ENCODE data around the gene CDAN1. TPM values are rescaled to one million over a fixed set of nuclear protein-coding genes. Genes with fewer than 3 reads are reported as not detected.

The CDAN1 gene
- total and polyA plus RNA-seq, 2 of the 4 experiments (the other 2 are of a cell fraction) = 4.7 to 5.6 TPM

- CTCF ChIA-PET = no interaction called here
- Histone ChIP-seq H3K4me2 (ENCODE audit: low read depth, low read length) (no peak overlapping the region), H2BK120ac (ENCODE audit: low read depth, low read length) (no peak overlapping the region), H2AFZ (replicated peaks; ENCODE audit: low read length, poor library complexity) (no peak overlapping the region), H4K20me1 (ENCODE audit: insufficient read depth, low read length) (no peaks in the 10 kb centered on the region), H3K23ac (ENCODE audit: low read depth, low read length) (no peak overlapping the region), H3K27ac (ENCODE audit: insufficient read depth, low read length) (no peak overlapping the region), H3K9me1 (ENCODE audit: insufficient read depth, low read length) (no peaks in the 10 kb centered on the region), H3K56ac (ENCODE audit: extremely low read depth, insufficient read depth, low read length) (no peak overlapping the region), H3K4me1 (ENCODE audit: control insufficient read depth, insufficient read depth, low read length) (no peaks in the 10 kb centered on the region), H3K9me3 (ENCODE audit: control insufficient read depth, insufficient read depth, low read length) (no peaks in the 10 kb centered on the region), H3K14ac (replicated peaks; ENCODE audit: low read depth, low read length) (no peak overlapping the region), H3K9ac (ENCODE audit: low read depth, low read length) (no peak overlapping the region), H3K4ac (ENCODE audit: low read depth, low read length) (no peak overlapping the region), H3K36me3 (ENCODE audit: control insufficient read depth, insufficient read depth, low read length) (peaks cover 7% of the 10 kb centered on the region; the same call in 1 of the 2 replicates), H2BK15ac (ENCODE audit: low read depth, low read length) (no peak overlapping the region), H2BK20ac (ENCODE audit: low read depth, low read length) (no peak overlapping the region), H4K91ac (ENCODE audit: insufficient read depth, low read depth, low read length) (no peak overlapping the region), H3K79me1 (ENCODE audit: low read depth in 1 of 2, low read length in 2 of 2) (no peaks in the 10 kb centered on the region; a peak in 1 of 4 replicates), H3K4me3 (ENCODE audit: insufficient read depth, low read depth, low read length) (no peak overlapping the region), H4K5ac (ENCODE audit: low read depth, low read length) (no peak overlapping the region), H3K27me3 (ENCODE audit: control insufficient read depth, insufficient read depth, low read length) (no peaks in the 10 kb centered on the region), H4K8ac (ENCODE audit: low read depth in 2 of 2, low read length in 2 of 2) (no peak overlapping the region), H2AK9ac (replicated peaks; ENCODE audit: low read depth, low read length, poor library complexity) (no peak overlapping the region), H2AK5ac (ENCODE audit: low read depth, low read length) (no peak overlapping the region), H3K18ac (ENCODE audit: low read depth, low read length) (no peak overlapping the region), H2BK5ac (ENCODE audit: low read depth, low read length, poor library complexity, severe bottlenecking) (no peak overlapping the region)
- DNase-seq (no peak), ATAC-seq (ENCODE audit: low read depth) (no peak)
- dilution Hi-C loops (cut with HindIII; ENCODE audit: low sequenced_read_pairs, unreplicated experiment) (no loop called here), intact Hi-C loops (cut with micrococcal nuclease) (no loop called here), in situ Hi-C loops (cut with MboI; ENCODE audit: low sequenced_read_pairs) (no loop called here)
- POLR2A ChIA-PET (ENCODE audit: unreplicated experiment) = no interaction called here
- BruUV-seq (replicated peaks) = no TSS peak
- TF ChIP-seq CTCF (conservative IDR thresholded peaks at IDR 0.05; ENCODE audit: low read depth, low read length) = no peak
- no peak for TF ChIP-seq MXI1 (IDR thresholded peaks at IDR 0.05; ENCODE audit: borderline replicate concordance, low read depth, low read length)
- no peak for TF ChIP-seq MAZ (IDR thresholded peaks at IDR 0.05; ENCODE audit: borderline replicate concordance, low read depth, low read length)
- TF ChIP-seq RCOR1 (IDR thresholded peaks at IDR 0.05; ENCODE audit: insufficient replicate concordance, low read length) = no peak
- no peak for TF ChIP-seq SMC3 (IDR thresholded peaks at IDR 0.05; ENCODE audit: low read depth, low read length)
- no peak for TF ChIP-seq CHD1 (IDR thresholded peaks at IDR 0.05; ENCODE audit: low read depth, low read length)
- TF ChIP-seq, protein P1, sequence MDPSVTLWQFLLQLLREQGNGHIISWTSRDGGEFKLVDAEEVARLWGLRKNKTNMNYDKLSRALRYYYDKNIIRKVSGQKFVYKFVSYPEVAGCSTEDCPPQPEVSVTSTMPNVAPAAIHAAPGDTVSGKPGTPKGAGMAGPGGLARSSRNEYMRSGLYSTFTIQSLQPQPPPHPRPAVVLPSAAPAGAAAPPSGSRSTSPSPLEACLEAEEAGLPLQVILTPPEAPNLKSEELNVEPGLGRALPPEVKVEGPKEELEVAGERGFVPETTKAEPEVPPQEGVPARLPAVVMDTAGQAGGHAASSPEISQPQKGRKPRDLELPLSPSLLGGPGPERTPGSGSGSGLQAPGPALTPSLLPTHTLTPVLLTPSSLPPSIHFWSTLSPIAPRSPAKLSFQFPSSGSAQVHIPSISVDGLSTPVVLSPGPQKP (IDR thresholded peaks at IDR 0.05; ENCODE audit: borderline replicate concordance, low read depth, low read length) = no peak
- no peak for TF ChIP-seq NFE2L2 (IDR thresholded peaks at IDR 0.05; ENCODE audit: low read depth, low read length)
- TF ChIP-seq POLR2A (IDR thresholded peaks at IDR 0.05; ENCODE audit: low read depth, low read length) = no peak
- TF ChIP-seq RFX5 (IDR thresholded peaks at IDR 0.05; ENCODE audit: low read depth, low read length) = no peak
- no peak for TF ChIP-seq USF2 (IDR thresholded peaks at IDR 0.05; ENCODE audit: low read depth, low read length)
- no peak for TF ChIP-seq RAD21 (IDR thresholded peaks at IDR 0.05; ENCODE audit: low read length)
- no peak for TF ChIP-seq FOS (IDR thresholded peaks at IDR 0.05; ENCODE audit: low read depth, low read length)
- no peak for TF ChIP-seq MAFK (IDR thresholded peaks at IDR 0.05; ENCODE audit: low read depth, low read length)
- TF ChIP-seq CEBPB (IDR thresholded peaks at IDR 0.05; ENCODE audit: low read depth, low read length) = no peak
- TF ChIP-seq BHLHE40 (IDR thresholded peaks at IDR 0.05; ENCODE audit: low read depth, low read length) = no peak
- WGBS, 2 experiments (ENCODE audit: extremely low coverage in 2 of 2, insufficient read length in 1 of 2) = no CpG with 5 or more reads among the region's 2 CpGs
These were observed 35.2 kb upstream of the CDAN1 start for GRCh38 chr15:42772144-42772543.

Measured in IMR-90 (cell line).